ENCODE results near the gene SFSWAP.

SFSWAP gene

DNA sequence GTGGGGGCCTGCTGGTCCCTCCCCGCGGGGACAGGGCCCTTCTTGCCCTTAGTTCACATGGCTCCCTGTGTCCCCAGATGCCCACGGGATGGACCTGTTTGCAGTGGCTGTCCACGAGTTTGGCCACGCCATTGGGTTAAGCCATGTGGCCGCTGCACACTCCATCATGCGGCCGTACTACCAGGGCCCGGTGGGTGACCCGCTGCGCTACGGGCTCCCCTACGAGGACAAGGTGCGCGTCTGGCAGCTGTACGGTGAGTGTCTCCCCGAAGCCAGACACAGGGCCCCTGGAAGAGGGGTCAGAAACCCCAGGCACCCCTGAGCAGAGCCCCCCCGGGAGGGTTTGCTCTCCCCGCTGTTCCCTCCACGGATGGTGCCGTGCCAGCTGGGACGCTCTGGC is 130.7 kb downstream of the SFSWAP start:
- DNase-seq = no peak

DNA sequence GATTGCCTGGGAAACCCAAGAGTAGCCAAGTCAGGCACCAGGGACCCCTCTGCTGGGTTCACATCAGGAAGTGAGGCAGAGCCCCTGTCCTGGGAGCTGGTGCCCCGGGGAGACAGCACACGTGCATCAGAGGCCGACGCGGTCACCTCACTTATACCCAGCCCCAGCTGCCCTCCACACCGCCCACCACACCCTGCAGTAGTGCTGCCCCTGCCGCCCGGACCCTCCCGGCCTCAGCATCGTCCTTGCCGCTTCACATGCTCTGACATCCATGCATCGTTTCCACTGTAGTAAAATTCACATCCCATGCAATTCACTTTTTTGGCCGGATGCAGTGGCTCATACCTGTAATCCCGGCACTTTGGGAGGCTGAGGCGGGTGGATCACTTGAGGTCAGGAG is 131.3 kb downstream of the SFSWAP start:
- DNase-seq = no peak

DNA sequence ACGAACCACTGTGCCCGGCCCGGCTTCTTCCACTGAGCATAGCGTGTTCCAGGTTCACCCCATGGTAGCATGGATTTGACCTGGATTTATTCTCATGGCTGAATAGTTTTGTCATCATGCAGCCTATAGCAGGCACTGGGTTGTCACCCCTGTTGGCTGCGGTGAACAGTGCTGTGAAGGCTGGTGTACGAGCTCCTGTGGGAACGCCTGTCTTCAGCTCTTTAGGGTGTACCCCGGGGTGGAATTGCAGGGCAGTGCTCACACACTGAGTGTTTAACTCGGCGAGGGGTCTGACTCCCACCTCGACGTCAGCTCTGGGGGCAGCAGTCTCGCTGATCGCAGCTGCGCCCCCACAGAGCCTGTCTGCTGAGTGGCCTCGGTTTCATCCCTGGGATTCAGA is 132.6 kb downstream of the SFSWAP start:
- no peak for DNase-seq

GRCh38 chr12:131844140-131844539 is 133.2 kb downstream of the SFSWAP start:
- DNase-seq = no peak

- DNase-seq = no peak
Measured at GRCh38 chr12:131844656-131845055, 133.8 kb downstream of the SFSWAP start.

DNA sequence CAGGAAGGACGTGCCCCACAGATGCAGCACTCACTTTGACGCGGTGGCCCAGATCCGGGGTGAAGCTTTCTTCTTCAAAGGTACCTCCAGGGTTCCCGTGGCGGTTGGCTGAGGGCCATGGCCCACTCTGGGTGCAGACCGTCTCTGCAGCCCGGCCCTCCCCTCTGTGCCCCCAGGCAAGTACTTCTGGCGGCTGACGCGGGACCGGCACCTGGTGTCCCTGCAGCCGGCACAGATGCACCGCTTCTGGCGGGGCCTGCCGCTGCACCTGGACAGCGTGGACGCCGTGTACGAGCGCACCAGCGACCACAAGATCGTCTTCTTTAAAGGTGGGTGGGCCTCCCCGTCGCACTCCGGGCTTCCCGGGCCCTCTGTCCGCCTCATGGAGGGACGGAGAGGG is 134.2 kb downstream of the SFSWAP start:
- no peak for DNase-seq

DNA sequence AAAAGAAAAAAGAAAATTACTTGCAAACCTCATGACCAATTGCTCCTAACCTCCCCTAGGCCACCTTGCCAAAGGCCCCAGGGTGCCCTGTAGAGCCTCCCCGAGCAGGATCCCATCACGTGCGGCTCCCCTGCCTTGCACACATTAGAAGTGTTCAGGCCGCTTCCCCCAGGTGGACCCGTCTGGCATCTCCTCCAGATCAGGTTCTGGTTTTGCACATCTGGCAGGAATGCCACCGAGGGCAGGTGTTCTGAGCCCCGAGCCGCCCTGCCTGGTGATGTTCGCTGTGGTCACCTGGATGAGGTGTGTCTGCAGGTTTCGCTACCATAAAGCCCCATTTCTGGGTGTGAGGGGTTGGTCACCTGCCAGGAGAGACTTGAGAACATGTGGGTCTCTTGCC is 136.6 kb downstream of the SFSWAP start:
- no peak for DNase-seq

DNA sequence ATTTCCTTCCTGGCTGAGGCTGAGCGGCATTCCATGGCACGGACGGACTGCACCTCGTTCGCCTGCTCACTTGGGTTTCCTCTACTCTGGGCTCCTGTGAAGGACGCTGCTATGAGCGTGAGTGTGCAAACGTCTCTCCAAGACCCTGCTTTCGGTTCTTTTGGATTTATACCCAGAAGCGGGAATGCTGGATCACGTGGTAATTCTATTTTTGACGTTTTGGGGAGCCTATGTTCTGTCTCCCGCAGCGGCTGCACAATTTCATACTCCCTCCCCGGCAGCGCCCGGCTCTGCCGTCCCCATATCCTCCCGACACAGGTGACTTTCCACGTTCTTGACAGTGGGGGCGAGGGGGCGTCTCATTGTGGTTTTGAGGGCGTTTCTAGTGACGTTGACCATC is 137.9 kb downstream of the SFSWAP start:
- no peak for DNase-seq
